Pancreas (tissue), 10 donors: Measurements from ENCODE around the gene TENM4. TPM values are rescaled to one million over a fixed set of nuclear protein-coding genes. Genes with fewer than 3 reads are reported as not detected.
A peak's percentile ranks its signal among the peaks of the same experiment; 100 is the strongest.

Experiments used
- ATAC-seq, 4 donors: fragments of 200-7000 bp; cut with Tn5 transposase; one replicate each; pipeline versions ENCODE4 v1.8.0 to v1.9.1; 2020; ENCODE audit warnings: mild to moderate bottlenecking in 4 of 4, moderate library complexity in 4 of 4
- DNase-seq, 6 donors: peaks; one replicate each; pipeline ENCODE4 v3.0.0-alpha.2; 2020
- FAIRE-seq: peaks from 2 replicates; lab custom pipeline; 2012; peaks lifted over from hg19 to GRCh38; lab: Jason Lieb, UNC
- H3K27ac ChIP-seq, 4 donors: fragments of 200-600 bp; sonication (generic); 1 replicate in 3 of 4; 2 replicates in 1 of 4; pipeline versions ENCODE4 v1.5.0 to v1.8.0; 2020
- H3K27me3 ChIP-seq, 4 donors: fragments of 200-600 bp; one replicate each; pipeline ENCODE4 v1.8.0; 2021
- H3K36me3 ChIP-seq, 3 donors: fragments of 200-600 bp; sonication (generic) in 1 of 3; one replicate each; pipeline versions ENCODE4 v1.5.0 to v1.8.0; 2020 to 2021
- H3K4me1 ChIP-seq, 3 donors: fragments of 200-600 bp; one replicate each; pipeline ENCODE4 v1.8.0; 2021
- H3K4me3 ChIP-seq, 4 donors: fragments of 200-600 bp; sonication (generic) in 2 of 4; one replicate each; pipeline versions ENCODE4 v1.5.0 to v1.8.0; 2020 to 2021
- H3K9me3 ChIP-seq, 4 donors: fragments of 200-600 bp; one replicate each; pipeline ENCODE4 v1.8.0; 2021
- WGBS, 2 donors: extraction: QIAGEN DNeasy Blood & Tissue Kit; methylation state at CpG; one replicate each; pipeline ENCODE4 v1.1.7; 2013; 5-methylcytosine and 5-hydroxymethylcytosine counted together
- intact Hi-C, 3 donors: fragments of 100-400 bp; cut with DNase I; formaldehyde crosslinking; loops; one replicate each; pipeline versions ENCODE4 v1.11.1 to v1.14.2; 2022
- polyA plus RNA-seq, 2 donors: library from polyadenylated mRNA; stranded (reverse); fragments of 200-250 nt; gene quantifications; one replicate each; pipeline ENCODE4 v1.2.3, GENCODE V29; 2013
- total RNA-seq, 6 donors: library from RNA; stranded (reverse); fragmentation: NEBNext Ultra II Directional in 4 of 6; extraction: Animal tissue kit (Norgen Biotek cat#: 25700) in 4 of 6; gene quantifications; one replicate each; pipeline versions ENCODE4 v1.2.1 to v1.2.4, GENCODE V29; 2021 to 2023
- TF ChIP-seq, protein P1 (sequence below), 4 donors: fragments of 200-600 bp; sonication (generic) in 3 of 4; IDR thresholded peaks; one replicate each; pipeline versions ENCODE4 v1.5.0 to v1.8.0; 2021; ENCODE audit warnings: antibody characterized with exemption in 4 of 4
- donor health status: healthy with polysubstance abuse.
- donor health status: DM: no; HTN: no; CAD: no; lungs with moderate emphysema.
- donor health status: DM: no; HTN: no; CAD: no.
- donor health status: control.
- donor health status: control.
- donor health status: Bipolar disorder and iron deficiency.
- donor health status: DM: yes; HTN: yes; CAD: no.
- donor health status: DM: no; HTN: no; CAD: no.
- donor health status: DM: no; HTN: no; CAD: no.
- donor health status: DM: yes; HTN: yes; CAD: no.

The TENM4 gene
- total and polyA plus RNA-seq, 8 donors: 0.37 to 6.8 (median 1.3) TPM

DNA sequence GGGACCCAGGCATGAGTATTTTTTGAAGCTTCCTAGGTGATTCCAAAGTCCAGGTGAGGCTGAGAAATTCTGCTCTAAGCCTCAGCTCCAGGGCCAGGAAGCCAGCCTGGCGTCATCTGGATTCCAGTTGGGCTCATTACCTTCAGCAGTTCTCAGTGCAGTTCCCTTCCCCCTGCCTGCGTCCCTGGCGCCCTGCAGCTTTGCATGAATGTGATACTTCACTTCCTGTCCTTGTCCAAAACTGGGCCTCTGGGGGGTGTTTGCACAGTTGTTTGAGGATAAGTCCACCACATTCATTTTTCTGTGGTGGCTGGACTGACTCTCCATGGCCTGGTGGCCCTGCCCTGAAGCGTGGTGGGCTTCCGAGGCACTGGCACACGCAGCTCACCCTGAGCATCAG lies 98.1 kb downstream of the TENM4 start:
- FAIRE-seq: no peak
- TF ChIP-seq, protein P1, sequence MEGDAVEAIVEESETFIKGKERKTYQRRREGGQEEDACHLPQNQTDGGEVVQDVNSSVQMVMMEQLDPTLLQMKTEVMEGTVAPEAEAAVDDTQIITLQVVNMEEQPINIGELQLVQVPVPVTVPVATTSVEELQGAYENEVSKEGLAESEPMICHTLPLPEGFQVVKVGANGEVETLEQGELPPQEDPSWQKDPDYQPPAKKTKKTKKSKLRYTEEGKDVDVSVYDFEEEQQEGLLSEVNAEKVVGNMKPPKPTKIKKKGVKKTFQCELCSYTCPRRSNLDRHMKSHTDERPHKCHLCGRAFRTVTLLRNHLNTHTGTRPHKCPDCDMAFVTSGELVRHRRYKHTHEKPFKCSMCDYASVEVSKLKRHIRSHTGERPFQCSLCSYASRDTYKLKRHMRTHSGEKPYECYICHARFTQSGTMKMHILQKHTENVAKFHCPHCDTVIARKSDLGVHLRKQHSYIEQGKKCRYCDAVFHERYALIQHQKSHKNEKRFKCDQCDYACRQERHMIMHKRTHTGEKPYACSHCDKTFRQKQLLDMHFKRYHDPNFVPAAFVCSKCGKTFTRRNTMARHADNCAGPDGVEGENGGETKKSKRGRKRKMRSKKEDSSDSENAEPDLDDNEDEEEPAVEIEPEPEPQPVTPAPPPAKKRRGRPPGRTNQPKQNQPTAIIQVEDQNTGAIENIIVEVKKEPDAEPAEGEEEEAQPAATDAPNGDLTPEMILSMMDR (IDR thresholded peaks at IDR 0.05): no peak
- DNase-seq: peak in 1 of 6 donors; percentile 31
- intact Hi-C loops: no loop called here
- no peak for ATAC-seq
- Histone ChIP-seq H3K4me3 (no peak overlapping the region), H3K4me1 (no peaks in the 10 kb centered on the region), H3K36me3 (no peaks in the 10 kb centered on the region), H3K27ac (no peak overlapping the region), H3K9me3 (no peaks in the 10 kb centered on the region), H3K27me3 (no peaks in the 10 kb centered on the region)
- 71 to 74% methylated on average over 6 of the region's 6 CpGs for WGBS, 2 donors

DNA sequence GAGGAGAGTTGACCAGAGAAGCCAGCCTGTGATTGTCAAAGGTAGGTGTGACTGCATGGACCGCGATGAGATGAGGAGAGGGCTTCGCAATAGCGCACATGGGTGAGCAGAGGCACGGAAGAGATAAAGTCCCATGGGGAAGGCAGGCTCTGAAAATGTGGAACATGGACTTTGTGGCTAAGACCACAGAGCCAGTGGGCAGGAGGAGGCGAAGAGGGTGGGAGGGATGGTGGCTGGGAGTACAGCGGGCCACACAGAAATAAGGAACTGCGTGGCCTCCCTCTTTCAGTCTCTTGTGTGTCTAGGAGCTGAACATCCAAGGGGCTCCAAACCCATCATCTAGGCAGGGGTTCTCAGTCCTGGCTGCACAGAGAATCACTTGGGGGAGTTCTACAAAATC lies 98.6 kb downstream of the TENM4 start:
- FAIRE-seq (no peak), DNase-seq (no peak), ATAC-seq (no peak)
- Histone ChIP-seq H3K27ac (no peak overlapping the region), H3K4me1 (no peaks in the 10 kb centered on the region), H3K9me3 (no peaks in the 10 kb centered on the region), H3K27me3 (no peaks in the 10 kb centered on the region), H3K4me3 (no peak overlapping the region), H3K36me3 (no peaks in the 10 kb centered on the region)
- intact Hi-C loops: no loop called here
- TF ChIP-seq, protein P1 (IDR thresholded peaks at IDR 0.05): no peak
- 91 to 93% methylated on average over 8 of the region's 8 CpGs for WGBS, 2 donors

DNA sequence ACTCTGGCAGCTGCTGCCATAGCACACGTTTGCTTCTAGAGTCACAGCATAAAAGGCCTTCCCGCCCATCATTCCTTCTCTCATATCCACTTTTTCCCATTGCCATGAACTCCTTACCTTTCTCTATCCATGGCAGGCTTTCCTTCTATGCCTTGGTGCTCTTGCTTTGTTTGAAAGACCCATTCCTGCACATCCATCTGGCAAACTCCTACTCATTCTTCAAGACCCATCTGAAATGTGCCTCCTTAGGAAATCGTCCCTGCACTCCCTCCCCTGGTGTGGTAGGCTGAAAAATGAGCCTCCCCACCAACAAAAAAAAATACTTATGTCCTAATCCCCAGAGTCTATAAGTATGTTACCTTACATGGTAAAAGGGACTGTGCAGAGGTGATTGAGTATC lies 100.3 kb downstream of the TENM4 start:
- Histone ChIP-seq H3K27me3 (no peaks in the 10 kb centered on the region), H3K4me3 (no peak overlapping the region), H3K36me3 (no peaks in the 10 kb centered on the region), H3K4me1 (no peaks in the 10 kb centered on the region), H3K27ac (no peak overlapping the region), H3K9me3 (no peaks in the 10 kb centered on the region)
- intact Hi-C loops: no loop called here
- TF ChIP-seq, protein P1 (IDR thresholded peaks at IDR 0.05): no peak
- FAIRE-seq (no peak), DNase-seq (no peak), ATAC-seq (no peak)
- WGBS, 2 donors: 62 to 70% methylated on average over 3 of the region's 3 CpGs

DNA sequence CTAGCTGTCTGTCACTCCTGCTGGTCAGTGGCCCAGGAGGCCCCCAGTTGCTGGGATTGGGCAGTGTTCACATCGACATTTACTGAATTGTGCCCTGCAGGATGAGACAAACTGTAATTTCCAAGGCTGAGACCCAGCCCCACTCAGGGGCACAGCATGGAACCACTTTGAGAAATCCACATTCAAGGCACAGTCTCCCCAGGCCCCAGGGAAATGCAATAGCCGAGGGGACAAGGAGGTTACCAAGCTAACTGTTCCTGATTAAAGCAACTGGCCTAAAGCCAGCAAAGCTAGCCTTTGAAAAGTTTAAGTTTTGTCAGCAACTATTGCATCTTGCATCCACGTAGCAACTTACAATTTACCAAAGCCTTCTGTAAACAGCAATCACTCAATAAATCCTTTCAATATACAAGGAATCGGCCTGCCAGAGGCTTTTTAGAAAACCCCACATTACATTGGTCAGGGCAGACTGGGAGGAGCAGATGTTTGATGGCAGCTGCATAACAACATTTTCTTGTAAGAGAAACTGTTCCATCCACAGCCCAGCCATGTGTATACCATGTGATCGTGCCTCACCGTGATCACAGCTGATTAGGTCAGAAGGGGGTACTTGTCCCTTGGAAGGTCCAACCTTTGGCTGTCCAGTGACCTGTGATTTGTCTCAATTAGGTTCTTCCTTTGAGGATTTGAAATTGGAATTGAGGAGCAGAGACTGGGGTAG lies 103.9 kb downstream of the TENM4 start:
- Histone ChIP-seq H3K4me3 (no peak overlapping the region), H3K36me3 (no peaks in the 10 kb centered on the region), H3K27me3 (no peaks in the 10 kb centered on the region), H3K4me1 (no peaks in the 10 kb centered on the region), H3K9me3 (no peaks in the 10 kb centered on the region), H3K27ac (no peak overlapping the region)
- ATAC-seq: no peak
- DNase-seq: no peak
- FAIRE-seq: no peak
- WGBS, 2 donors: 71 to 73% methylated on average over 6 of the region's 6 CpGs
- TF ChIP-seq, protein P1 (IDR thresholded peaks at IDR 0.05): no peak
- intact Hi-C loops: no loop called here

DNA sequence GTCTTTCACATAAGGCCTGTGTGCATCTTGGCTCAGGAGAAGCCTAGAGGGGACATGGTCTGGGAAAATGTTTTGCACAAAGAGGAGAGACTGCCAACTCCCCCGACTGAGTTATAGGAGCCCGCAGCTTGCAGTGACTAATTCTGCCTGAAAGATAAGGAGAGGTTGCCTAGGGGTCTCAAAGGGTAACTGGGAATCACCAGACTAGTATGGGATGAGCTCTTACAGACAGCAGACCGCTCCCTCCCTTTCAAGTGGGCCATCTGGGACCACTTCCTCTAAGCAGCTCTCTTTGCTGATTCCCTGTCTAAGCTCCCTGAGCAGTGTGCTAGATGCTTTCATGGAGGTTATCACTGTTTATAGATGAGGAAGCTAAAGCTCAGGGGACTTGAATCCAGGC lies 105.1 kb downstream of the TENM4 start:
- intact Hi-C loops: no loop called here
- no peak for FAIRE-seq
- ATAC-seq: no peak

More for the DNA sequence above, 105.1 kb downstream of the TENM4 start:
- 81 to 88% methylated on average over 3 of the region's 3 CpGs for WGBS, 2 donors
- no peak for DNase-seq
- H3K4me1 ChIP-seq: no peaks in the 10 kb centered on the region
- H3K36me3 ChIP-seq: no peaks in the 10 kb centered on the region
- H3K4me3 ChIP-seq: no peak overlapping the region
- H3K27me3 ChIP-seq: no peaks in the 10 kb centered on the region
- no peaks in the 10 kb centered on the region for H3K9me3 ChIP-seq
- TF ChIP-seq, protein P1 (IDR thresholded peaks at IDR 0.05): no peak
- H3K27ac ChIP-seq: no peak overlapping the region
